Lung (tissue), 12 donors: ENCODE results near the gene ADNP. TPM values are rescaled to one million over a fixed set of nuclear protein-coding genes. Genes with fewer than 3 reads are reported as not detected.

Source experiments
- ATAC-seq: fragments of 200-7000 bp; cut with Tn5 transposase; one replicate; pipeline ENCODE4 v1.9.1; 2020; ENCODE audit warnings: moderate number of reproducible peaks; ENCODE audit not compliant: insufficient read depth, low FRiP score
- DNase-seq, 3 donors: peaks; one replicate each; pipeline ENCODE4 v3.0.0-alpha.2; 2013 to 2017
- H3K27ac ChIP-seq, 2 donors: one replicate each; pipeline ENCODE4 v1.5.1; 2013; ENCODE audit warnings: mild to moderate bottlenecking in 2 of 2, moderate library complexity in 2 of 2, control low read depth in 1 of 2, inconsistent platforms in 1 of 2, low read depth in 1 of 2, low read length in 1 of 2
- H3K27me3 ChIP-seq, 3 donors: one replicate each; pipeline ENCODE4 v1.5.1; 2013; ENCODE audit warnings: low read length in 2 of 3; ENCODE audit not compliant: control insufficient read depth in 3 of 3, insufficient read depth in 3 of 3
- H3K36me3 ChIP-seq, 4 donors: one replicate each; pipeline ENCODE4 v1.5.1; 2013; ENCODE audit warnings: low read length in 4 of 4, mild to moderate bottlenecking in 1 of 4, moderate library complexity in 1 of 4; ENCODE audit not compliant: control insufficient read depth in 4 of 4, insufficient read depth in 4 of 4
- H3K4me1 ChIP-seq, 5 donors: one replicate each; pipeline ENCODE4 v1.5.1; 2013; ENCODE audit warnings: low read length in 5 of 5, mild to moderate bottlenecking in 2 of 5, moderate library complexity in 1 of 5; ENCODE audit not compliant: control insufficient read depth in 5 of 5, insufficient read depth in 5 of 5
- H3K4me3 ChIP-seq: one replicate; pipeline ENCODE4 v1.5.1; 2013; ENCODE audit warnings: mild to moderate bottlenecking, control low read depth, moderate library complexity
- H3K9ac ChIP-seq, 2 donors: one replicate each; pipeline ENCODE4 v1.5.1; 2013; ENCODE audit warnings: low read length in 2 of 2, control low read depth in 1 of 2; ENCODE audit not compliant: insufficient read depth in 1 of 2
- H3K9me3 ChIP-seq, 4 donors: one replicate each; pipeline ENCODE4 v1.5.1; 2013; ENCODE audit warnings: low read length in 3 of 4, mild to moderate bottlenecking in 1 of 4, moderate library complexity in 1 of 4; ENCODE audit not compliant: control insufficient read depth in 4 of 4, insufficient read depth in 3 of 4
- WGBS, 2 donors: extraction: QIAGEN DNeasy Blood & Tissue Kit; methylation state at CpG; one replicate each; pipeline ENCODE4 v1.1.7; 2013; 5-methylcytosine and 5-hydroxymethylcytosine counted together
- polyA plus RNA-seq, 2 donors: library from polyadenylated mRNA; stranded (reverse); fragments of 200-250 nt; gene quantifications; one replicate each; pipeline ENCODE4 v1.2.1, GENCODE V29; 2013
- total RNA-seq, 2 donors: library from RNA; depleted of rRNA in 1 of 2; stranded (reverse); fragments of >200 nt in 1 of 2; gene quantifications; one replicate each; pipeline ENCODE4 v1.2.1, GENCODE V29; 2014 to 2021
- TF ChIP-seq, protein P1 (sequence below): IDR thresholded peaks from 2 replicates; pipeline ENCODE4 v1.5.1; 2012; ENCODE audit warnings: mild to moderate bottlenecking; ENCODE audit errors: control extremely low read depth, extremely low read depth
- donor health status: control.
- donor health status: control.
- donor health status: Bipolar disorder and iron deficiency.
- donor health status: healthy.
- donor health status: DM: yes; HTN: yes; CAD: no.

ADNP gene
- total and polyA plus RNA-seq, 4 donors = 18.0 to 81.5 (median 41.5) TPM

DNA sequence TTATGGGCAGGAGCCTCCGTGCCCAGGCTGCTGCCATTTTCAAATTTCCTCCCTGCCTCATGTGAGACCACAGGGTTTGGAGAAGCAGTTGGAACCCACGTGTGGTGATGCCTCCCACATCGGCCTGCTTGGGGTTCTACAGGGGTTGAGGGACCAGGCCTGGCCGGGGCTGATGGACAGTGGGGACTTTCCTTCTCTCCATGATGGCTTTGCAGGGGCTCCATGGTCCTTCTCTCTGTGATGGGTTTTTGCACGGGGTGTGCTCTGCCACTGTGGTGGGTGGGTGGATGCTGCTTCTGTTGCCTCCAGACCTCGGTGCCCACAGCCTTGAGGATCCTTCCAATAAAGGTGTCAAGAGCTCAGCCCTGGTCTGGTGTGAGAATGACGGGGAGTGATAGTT lies 54.4 kb downstream of the ADNP start:
- Histone ChIP-seq H3K4me3 (no peak overlapping the region), H3K27ac (no peak overlapping the region), H3K9me3 (no peaks in the 10 kb centered on the region), H3K27me3 (no peaks in the 10 kb centered on the region), H3K4me1 (no peaks in the 10 kb centered on the region), H3K9ac (no peak overlapping the region), H3K36me3 (no peaks in the 10 kb centered on the region)
- ATAC-seq (no peak), DNase-seq (no peak)
- WGBS, 2 donors = 90 to 94% methylated on average over 7 of the region's 7 CpGs
- TF ChIP-seq, protein P1, sequence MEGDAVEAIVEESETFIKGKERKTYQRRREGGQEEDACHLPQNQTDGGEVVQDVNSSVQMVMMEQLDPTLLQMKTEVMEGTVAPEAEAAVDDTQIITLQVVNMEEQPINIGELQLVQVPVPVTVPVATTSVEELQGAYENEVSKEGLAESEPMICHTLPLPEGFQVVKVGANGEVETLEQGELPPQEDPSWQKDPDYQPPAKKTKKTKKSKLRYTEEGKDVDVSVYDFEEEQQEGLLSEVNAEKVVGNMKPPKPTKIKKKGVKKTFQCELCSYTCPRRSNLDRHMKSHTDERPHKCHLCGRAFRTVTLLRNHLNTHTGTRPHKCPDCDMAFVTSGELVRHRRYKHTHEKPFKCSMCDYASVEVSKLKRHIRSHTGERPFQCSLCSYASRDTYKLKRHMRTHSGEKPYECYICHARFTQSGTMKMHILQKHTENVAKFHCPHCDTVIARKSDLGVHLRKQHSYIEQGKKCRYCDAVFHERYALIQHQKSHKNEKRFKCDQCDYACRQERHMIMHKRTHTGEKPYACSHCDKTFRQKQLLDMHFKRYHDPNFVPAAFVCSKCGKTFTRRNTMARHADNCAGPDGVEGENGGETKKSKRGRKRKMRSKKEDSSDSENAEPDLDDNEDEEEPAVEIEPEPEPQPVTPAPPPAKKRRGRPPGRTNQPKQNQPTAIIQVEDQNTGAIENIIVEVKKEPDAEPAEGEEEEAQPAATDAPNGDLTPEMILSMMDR = no peak

DNA sequence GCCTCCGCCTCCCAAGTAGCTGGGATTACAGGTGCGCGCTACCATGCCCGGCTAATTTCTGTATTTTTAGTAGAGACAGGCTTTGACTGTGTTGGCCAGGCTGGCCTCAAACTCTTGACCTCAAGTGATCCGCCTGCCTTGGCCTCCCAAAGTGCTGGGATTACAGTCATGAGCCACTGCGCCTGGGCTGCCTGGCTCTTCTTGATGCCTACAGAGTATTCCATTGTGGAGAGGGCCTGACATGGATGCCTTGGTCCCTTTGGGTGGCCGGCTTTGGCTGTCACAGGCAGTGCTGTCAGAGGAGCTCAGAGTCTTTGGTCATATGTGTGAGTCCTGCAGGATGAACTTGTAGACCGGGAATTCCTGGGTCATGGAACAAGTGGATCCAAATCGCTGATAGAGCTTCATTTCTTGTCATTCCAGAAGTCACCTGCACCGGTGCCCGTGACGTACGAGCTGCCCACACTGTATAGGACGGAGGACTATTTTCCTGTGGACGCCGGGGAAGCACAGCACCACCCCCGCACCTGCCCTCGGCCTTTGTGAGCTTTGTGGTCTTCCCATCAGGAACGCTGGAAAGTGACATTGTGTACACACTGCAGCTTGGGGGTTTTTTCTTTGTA lies 55.1 kb downstream of the ADNP start:
- DNase-seq (no peak), ATAC-seq (no peak)
- H3K36me3 ChIP-seq = no peaks in the 10 kb centered on the region
- H3K4me1 ChIP-seq = peaks cover 0 to 5% (median 0%) of the 10 kb centered on the region in 5 donors
- no peak overlapping the region for H3K4me3 ChIP-seq
- H3K27me3 ChIP-seq = no peaks in the 10 kb centered on the region
- TF ChIP-seq, protein P1 = no peak
- 94 to 97% methylated on average over 19 of the region's 19 CpGs for WGBS, 2 donors
- no peaks in the 10 kb centered on the region for H3K9me3 ChIP-seq
- H3K27ac ChIP-seq = no peak overlapping the region
- no peak overlapping the region for H3K9ac ChIP-seq

DNA sequence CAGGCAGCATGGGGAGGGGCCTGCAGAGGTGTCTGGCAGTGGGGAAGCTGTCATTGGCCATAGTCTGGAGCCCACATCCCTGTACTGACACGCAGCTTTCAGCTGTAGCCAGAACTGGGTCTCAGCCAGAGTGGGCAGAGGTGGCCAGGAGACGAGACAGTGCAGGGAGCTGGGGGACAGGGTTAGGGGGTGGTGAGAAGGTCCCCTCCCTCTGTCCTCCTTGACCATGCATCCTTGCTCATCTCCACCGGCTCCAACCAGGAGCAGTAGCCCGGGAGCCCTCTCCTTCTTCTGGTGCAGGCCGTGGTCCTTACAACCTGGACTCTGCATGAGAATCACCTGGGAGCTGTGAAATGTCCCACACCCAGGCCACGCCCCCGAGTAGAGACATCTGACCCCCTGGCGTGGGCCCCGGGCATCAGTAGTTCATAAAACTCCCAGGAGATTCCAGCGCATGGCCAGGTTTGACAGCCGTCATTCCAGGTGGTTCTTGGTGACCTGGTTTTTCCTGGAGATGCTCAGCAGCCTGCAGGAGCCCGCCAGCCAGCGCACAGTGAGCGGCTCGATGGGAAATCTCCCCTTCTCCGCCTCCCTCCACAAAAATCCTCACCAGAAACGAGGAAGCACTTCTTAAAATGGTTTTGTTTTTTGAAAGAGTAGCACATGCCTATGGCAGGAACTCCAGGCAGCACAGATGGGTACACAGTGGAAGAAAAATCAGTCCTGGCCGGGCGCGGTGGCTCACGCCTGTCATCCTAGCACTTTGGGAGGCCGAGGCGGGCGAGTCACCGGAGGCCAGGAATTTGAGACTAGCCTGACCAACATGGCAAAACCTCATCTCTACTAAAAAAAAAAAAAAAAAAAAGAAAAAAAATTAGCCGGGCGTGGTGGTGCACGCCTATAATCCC lies 56.2 kb downstream of the ADNP start:
- 90 to 94% methylated on average over 27 to 28 of the region's 28 CpGs for WGBS, 2 donors
- H3K9me3 ChIP-seq = no peaks in the 10 kb centered on the region
- H3K36me3 ChIP-seq = no peaks in the 10 kb centered on the region
- H3K4me3 ChIP-seq = no peak overlapping the region
- no peak overlapping the region for H3K9ac ChIP-seq
- ATAC-seq = no peak
- H3K27me3 ChIP-seq = no peaks in the 10 kb centered on the region
- peaks cover 0 to 15% (median 0%) of the 10 kb centered on the region in 5 donors for H3K4me1 ChIP-seq
- no peak for DNase-seq
- no peak overlapping the region for H3K27ac ChIP-seq
- TF ChIP-seq, protein P1 = no peak
